T follicular helper cell (primary cell): ENCODE data around the gene GINS1.

Experiments used
- DNase-seq: peaks from one replicate; pipeline ENCODE4 v3.0.0-alpha.2; 2020; ENCODE audit warnings: low read depth

The GINS1 gene

DNA sequence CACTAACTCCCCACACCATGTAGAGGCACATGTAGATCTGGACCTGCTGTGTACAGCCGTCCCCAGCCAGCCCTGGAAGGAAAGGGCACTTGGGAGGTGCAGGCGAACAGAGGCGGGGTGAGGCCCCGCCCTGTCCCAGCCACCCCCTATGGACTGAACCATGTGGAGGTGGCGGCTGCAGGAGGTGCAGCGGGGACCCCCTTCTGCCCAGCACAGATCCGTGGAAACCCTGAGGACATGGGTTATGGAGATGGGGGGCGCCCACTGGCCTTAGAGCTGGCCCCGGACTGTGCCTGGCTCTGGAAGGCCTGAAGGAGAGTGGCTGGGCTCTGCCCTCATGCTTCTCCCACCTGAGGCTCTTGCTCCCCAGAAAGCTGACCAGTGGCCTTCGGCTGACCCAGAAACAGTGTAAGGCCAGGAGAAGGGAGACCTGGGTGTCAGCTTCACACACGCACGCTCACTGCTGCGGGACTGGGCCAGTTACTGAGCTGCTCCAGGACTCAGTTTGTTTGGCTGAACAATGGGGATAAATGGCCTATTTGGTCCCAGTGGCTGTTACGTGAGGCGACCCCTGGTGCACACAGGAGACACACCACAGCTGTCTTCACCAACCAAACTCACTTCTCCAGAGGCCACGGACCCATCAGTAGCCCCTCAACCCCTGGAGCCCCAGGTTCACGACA, 87.2 kb downstream of the GINS1 start:
- no peak for DNase-seq

DNA sequence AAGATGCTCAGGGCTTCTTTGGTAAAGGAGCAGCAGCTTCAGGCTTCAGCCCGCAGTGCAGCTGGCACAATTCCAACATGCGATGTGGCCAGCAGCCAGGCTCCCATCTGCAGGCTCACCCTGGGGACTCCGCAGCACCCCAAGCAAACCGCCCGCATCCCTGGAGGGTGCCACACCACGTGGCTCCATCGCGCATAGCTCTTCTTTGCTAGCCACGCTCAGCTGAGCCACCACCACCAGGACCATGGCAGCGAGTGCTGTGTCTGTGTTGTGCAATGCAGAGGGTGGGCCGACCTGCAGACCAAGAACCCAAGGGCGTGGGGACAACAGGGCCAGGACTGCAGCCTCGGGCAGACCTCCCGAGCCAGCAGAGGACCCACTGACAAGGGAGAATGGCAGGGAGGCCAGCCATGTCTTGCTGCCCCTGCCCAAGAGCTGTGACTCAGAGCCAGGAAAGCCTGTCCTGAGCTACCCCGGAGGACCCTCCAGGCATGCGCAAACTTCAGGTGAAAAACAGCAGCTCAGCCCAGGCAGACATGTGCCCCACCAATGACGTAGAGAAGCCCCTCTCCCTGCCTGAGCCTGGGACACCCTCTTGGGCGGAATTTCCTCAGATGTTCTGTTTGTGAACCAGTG, 87.8 kb downstream of the GINS1 start:
- no peak for DNase-seq

DNA sequence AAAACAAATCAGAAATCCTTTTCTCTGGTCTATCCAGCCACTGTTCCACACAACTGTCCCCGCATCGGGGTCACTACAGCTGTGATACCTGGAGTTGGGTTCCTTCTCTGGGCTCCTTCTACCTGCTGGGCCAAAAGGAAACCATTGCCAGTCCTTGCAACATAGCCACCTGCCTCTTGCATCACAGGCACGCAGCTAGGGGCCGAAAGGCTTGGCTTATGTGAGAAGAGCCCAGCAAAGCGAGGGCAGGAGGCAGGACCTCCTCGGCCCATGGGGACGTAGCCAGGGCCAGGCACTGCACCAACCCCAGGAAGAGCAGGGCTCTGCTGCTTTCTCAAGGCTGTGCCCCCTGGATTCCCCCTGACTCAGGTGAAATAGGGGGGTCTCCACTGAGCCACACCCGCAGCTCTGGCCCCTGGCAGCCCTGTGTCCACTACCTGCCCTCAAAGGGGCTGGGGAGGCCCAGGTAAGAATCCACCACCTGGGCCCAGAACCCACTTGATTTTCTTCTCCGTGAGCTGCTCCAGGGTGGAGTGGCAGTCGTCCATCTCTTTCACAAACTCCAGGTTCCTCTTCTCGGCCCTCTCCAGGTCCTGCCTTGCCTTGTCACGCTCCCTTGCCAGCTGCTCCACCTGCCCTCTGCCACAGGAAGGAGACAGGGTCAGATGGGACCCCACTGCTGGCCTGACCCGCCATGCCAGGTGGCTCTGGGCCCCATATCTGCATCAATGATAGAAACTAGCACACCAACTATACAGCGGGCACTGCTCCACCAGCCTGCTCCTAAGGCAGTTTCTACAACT, 88.9 kb downstream of the GINS1 start:
- DNase-seq, result no peak

DNA sequence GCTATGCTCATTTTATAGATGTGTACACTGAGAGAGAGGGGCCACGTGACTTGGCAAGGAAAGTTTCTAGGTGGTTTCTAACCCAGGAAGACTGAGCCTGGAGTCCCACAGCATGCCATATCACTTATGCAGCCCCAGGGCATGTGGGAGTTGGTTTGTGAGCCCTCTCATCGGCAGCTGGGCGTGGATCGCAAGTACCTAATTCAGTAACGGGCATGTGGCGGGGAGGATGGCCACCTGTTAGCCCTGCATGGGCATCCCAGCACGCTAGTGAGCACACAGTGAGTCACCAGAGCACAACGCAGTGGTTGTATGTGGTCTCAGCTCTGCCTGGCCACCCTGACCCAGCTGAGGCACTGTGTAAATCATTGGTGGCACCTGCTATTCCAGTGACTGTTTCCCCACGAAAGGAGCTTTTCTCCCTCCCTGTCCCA, 89.5 kb downstream of the GINS1 start:
- no peak for DNase-seq

DNA sequence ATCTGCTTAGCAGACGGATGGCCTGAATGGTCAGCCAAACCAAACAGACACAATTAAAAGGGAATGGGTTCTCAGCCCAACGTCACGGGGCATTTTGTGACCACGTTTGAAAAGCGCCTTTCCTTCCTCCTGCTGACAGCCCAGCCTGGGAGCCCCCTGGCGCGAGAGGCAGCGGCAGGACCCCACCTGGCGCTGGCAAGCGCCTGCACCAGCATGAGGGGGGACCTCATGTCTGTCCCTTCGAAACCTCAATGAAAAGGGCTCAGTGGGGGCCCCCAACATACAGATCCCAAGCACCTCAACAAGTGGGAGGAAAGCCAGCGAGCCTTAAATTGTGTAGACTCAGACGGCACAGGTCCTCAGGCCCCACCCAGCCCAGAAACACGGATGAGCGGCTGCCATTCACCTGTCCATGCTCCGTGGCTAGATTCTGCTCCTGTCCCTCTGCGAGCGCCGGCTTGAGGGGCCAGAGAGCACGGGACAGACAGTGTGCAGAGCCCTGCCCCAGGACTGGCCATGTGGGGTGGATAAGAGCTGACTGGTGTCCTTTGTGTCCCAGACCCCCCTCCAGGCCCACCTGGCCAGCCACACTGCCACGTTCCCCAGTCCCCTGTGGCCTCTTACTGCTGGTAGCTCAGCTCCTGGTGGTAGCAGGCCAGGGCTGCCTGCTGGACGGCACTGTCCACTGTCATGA, 90.3 kb downstream of the GINS1 start:
- no peak for DNase-seq
